Uterus (tissue), 2 donors: Measurements from ENCODE around the gene KRTAP2-3.

ENCODE experiments used
- CTCF ChIP-seq, 4 experiments: fragments of 200-600 bp in 2 of 4; fragments of 450-650 bp in 2 of 4; sonication (generic) in 2 of 4; IDR thresholded peaks; one replicate each; pipeline ENCODE4 v1.5.1; 2016 to 2019; ENCODE audit warnings: antibody characterized with exemption in 4 of 4, mild to moderate bottlenecking in 2 of 4, moderate library complexity in 1 of 4
- POLR2A ChIP-seq, 2 donors: fragments of 450-650 bp; IDR thresholded peaks; one replicate each; pipeline ENCODE4 v1.6.1; 2016; ENCODE audit warnings: antibody characterized with exemption in 2 of 2, mild to moderate bottlenecking in 1 of 2, moderate library complexity in 1 of 2

GRCh38 chr17:41020336-41020735 lies 39.6 kb downstream of the KRTAP2-3 start:
- TF ChIP-seq POLR2A (IDR thresholded peaks at IDR 0.05) (no peak), CTCF (IDR thresholded peaks at IDR 0.05) (no peak)
